ENCODE results near the gene DTNB.

DTNB gene

GRCh38 chr2:25454824-25455611 is 218.4 kb downstream of the DTNB start:
- no peak for DNase-seq (ENCODE audit: low read depth)

GRCh38 chr2:25453199-25453905 is 220.0 kb downstream of the DTNB start:
- DNase-seq (ENCODE audit: low read depth), result no peak

GRCh38 chr2:25448808-25449207 is 224.6 kb downstream of the DTNB start:
- DNase-seq (ENCODE audit: low read depth), result no peak

GRCh38 chr2:25447018-25447417 is 226.4 kb downstream of the DTNB start:
- no peak for DNase-seq (ENCODE audit: low read depth)

- DNase-seq (ENCODE audit: low read depth), result no peak
These were observed 227.3 kb downstream of the DTNB start for GRCh38 chr2:25446122-25446521.

GRCh38 chr2:25445464-25445863 is 227.9 kb downstream of the DTNB start:
- DNase-seq (ENCODE audit: low read depth), result no peak

GRCh38 chr2:25444608-25445270 is 228.6 kb downstream of the DTNB start:
- DNase-seq (ENCODE audit: low read depth), result no peak

GRCh38 chr2:25443766-25444165 is 229.6 kb downstream of the DTNB start:
- no peak for DNase-seq (ENCODE audit: low read depth)

- no peak for DNase-seq (ENCODE audit: low read depth)
These were observed 232.0 kb downstream of the DTNB start for GRCh38 chr2:25441353-25441752.

- DNase-seq (ENCODE audit: low read depth), result no peak
These were observed 234.6 kb downstream of the DTNB start for GRCh38 chr2:25438793-25439192.

GRCh38 chr2:25437881-25438662 is 235.3 kb downstream of the DTNB start:
- DNase-seq (ENCODE audit: low read depth), result no peak

GRCh38 chr2:25435421-25435820 is 238.0 kb downstream of the DTNB start:
- no peak for DNase-seq (ENCODE audit: low read depth)

- no peak for DNase-seq (ENCODE audit: low read depth)
These were observed 241.8 kb downstream of the DTNB start for GRCh38 chr2:25431604-25432003.

- DNase-seq (ENCODE audit: low read depth), result no peak
These were observed 242.8 kb downstream of the DTNB start for GRCh38 chr2:25430556-25430955.

- no peak for DNase-seq (ENCODE audit: low read depth)
These were observed 247.1 kb downstream of the DTNB start for GRCh38 chr2:25426326-25426725.

GRCh38 chr2:25424426-25425028 is 248.8 kb downstream of the DTNB start:
- no peak for DNase-seq (ENCODE audit: low read depth)

GRCh38 chr2:25421820-25422411 is 251.5 kb downstream of the DTNB start:
- no peak for DNase-seq (ENCODE audit: low read depth)

- no peak for DNase-seq (ENCODE audit: low read depth)
These were observed 252.1 kb downstream of the DTNB start for GRCh38 chr2:25421289-25421688.

GRCh38 chr2:25420820-25421237 is 252.5 kb downstream of the DTNB start:
- no peak for DNase-seq (ENCODE audit: low read depth)

- no peak for DNase-seq (ENCODE audit: low read depth)
These were observed 253.6 kb downstream of the DTNB start for GRCh38 chr2:25419678-25420242.
